ENCODE measurements around the gene TENM4.

The TENM4 gene

GRCh38 chr11:79369055-79369454 lies 71.8 kb downstream of the TENM4 start:
- H3K27ac ChIP-seq: no peak overlapping the region

GRCh38 chr11:79367844-79368243 lies 73.0 kb downstream of the TENM4 start:
- Histone ChIP-seq H3K9me3 (ENCODE audit: low read depth, low read length) (no peaks in the 10 kb centered on the region), H3K27ac (no peak overlapping the region), H3K4me3 (no peak overlapping the region), H3K36me3 (ENCODE audit: insufficient read depth, low read length) (no peaks in the 10 kb centered on the region), H3K9ac (ENCODE audit: insufficient read length) (no peak overlapping the region)
- TF ChIP-seq EZH2 (IDR thresholded peaks at IDR 0.05) (no peak), POLR2AphosphoS5 (IDR thresholded peaks at IDR 0.05; ENCODE audit: borderline replicate concordance, low read depth, low read length) (no peak), FOXP2 (optimal IDR thresholded peaks at IDR 0.05; ENCODE audit: control extremely low read depth, extremely low read length, insufficient read depth) (no peak)
- no peak for DNase-seq (ENCODE audit: low read depth, low spot score)

More at GRCh38 chr11:79369055-79369454, 71.8 kb downstream of the TENM4 start:
- no peak for TF ChIP-seq FOXP2 (optimal IDR thresholded peaks at IDR 0.05; ENCODE audit: control extremely low read depth, extremely low read length, insufficient read depth)
- TF ChIP-seq POLR2AphosphoS5 (IDR thresholded peaks at IDR 0.05; ENCODE audit: borderline replicate concordance, low read depth, low read length): no peak
- TF ChIP-seq EZH2 (IDR thresholded peaks at IDR 0.05): no peak
- no peaks in the 10 kb centered on the region for H3K9me3 ChIP-seq (ENCODE audit: low read depth, low read length)
- H3K4me3 ChIP-seq: no peak overlapping the region
- no peaks in the 10 kb centered on the region for H3K36me3 ChIP-seq (ENCODE audit: insufficient read depth, low read length)
- no peak for DNase-seq (ENCODE audit: low read depth, low spot score)
- no peak overlapping the region for H3K9ac ChIP-seq (ENCODE audit: insufficient read length)

- Histone ChIP-seq H3K9me3 (ENCODE audit: low read depth, low read length) (no peaks in the 10 kb centered on the region), H3K27ac (no peak overlapping the region)
- TF ChIP-seq POLR2AphosphoS5 (IDR thresholded peaks at IDR 0.05; ENCODE audit: borderline replicate concordance, low read depth, low read length) (no peak), FOXP2 (optimal IDR thresholded peaks at IDR 0.05; ENCODE audit: control extremely low read depth, extremely low read length, insufficient read depth) (no peak), EZH2 (IDR thresholded peaks at IDR 0.05) (no peak)
Measured at GRCh38 chr11:79366218-79366617, 74.6 kb downstream of the TENM4 start.

GRCh38 chr11:79363861-79364378 lies 76.9 kb downstream of the TENM4 start:
- no peak for DNase-seq (ENCODE audit: low read depth, low spot score)
- TF ChIP-seq EZH2 (IDR thresholded peaks at IDR 0.05): no peak
- no peak for TF ChIP-seq POLR2AphosphoS5 (IDR thresholded peaks at IDR 0.05; ENCODE audit: borderline replicate concordance, low read depth, low read length)
- TF ChIP-seq FOXP2 (optimal IDR thresholded peaks at IDR 0.05; ENCODE audit: control extremely low read depth, extremely low read length, insufficient read depth): no peak
- H3K4me3 ChIP-seq: no peak overlapping the region
- H3K27ac ChIP-seq: no peak overlapping the region
- H3K9ac ChIP-seq (ENCODE audit: insufficient read length): no peak overlapping the region
- H3K36me3 ChIP-seq (ENCODE audit: insufficient read depth, low read length): no peaks in the 10 kb centered on the region
- no peaks in the 10 kb centered on the region for H3K9me3 ChIP-seq (ENCODE audit: low read depth, low read length)

More at GRCh38 chr11:79366218-79366617, 74.6 kb downstream of the TENM4 start:
- no peak overlapping the region for H3K9ac ChIP-seq (ENCODE audit: insufficient read length)
- no peak overlapping the region for H3K4me3 ChIP-seq
- no peaks in the 10 kb centered on the region for H3K36me3 ChIP-seq (ENCODE audit: insufficient read depth, low read length)
- no peak for DNase-seq (ENCODE audit: low read depth, low spot score)

GRCh38 chr11:79363256-79363655 lies 77.6 kb downstream of the TENM4 start:
- no peak for TF ChIP-seq EZH2 (IDR thresholded peaks at IDR 0.05)
- H3K9me3 ChIP-seq (ENCODE audit: low read depth, low read length): no peaks in the 10 kb centered on the region

GRCh38 chr11:79362821-79363220 lies 78.0 kb downstream of the TENM4 start:
- Histone ChIP-seq H3K9ac (ENCODE audit: insufficient read length) (no peak overlapping the region), H3K9me3 (ENCODE audit: low read depth, low read length) (no peaks in the 10 kb centered on the region), H3K4me3 (no peak overlapping the region), H3K27ac (no peak overlapping the region), H3K36me3 (ENCODE audit: insufficient read depth, low read length) (no peaks in the 10 kb centered on the region)
- no peak for DNase-seq (ENCODE audit: low read depth, low spot score)
- TF ChIP-seq EZH2 (IDR thresholded peaks at IDR 0.05) (no peak), FOXP2 (optimal IDR thresholded peaks at IDR 0.05; ENCODE audit: control extremely low read depth, extremely low read length, insufficient read depth) (no peak), POLR2AphosphoS5 (IDR thresholded peaks at IDR 0.05; ENCODE audit: borderline replicate concordance, low read depth, low read length) (no peak)

More at GRCh38 chr11:79363256-79363655, 77.6 kb downstream of the TENM4 start:
- Histone ChIP-seq H3K36me3 (ENCODE audit: insufficient read depth, low read length) (no peaks in the 10 kb centered on the region), H3K4me3 (no peak overlapping the region), H3K27ac (no peak overlapping the region), H3K9ac (ENCODE audit: insufficient read length) (no peak overlapping the region)
- no peak for DNase-seq (ENCODE audit: low read depth, low spot score)

GRCh38 chr11:79362206-79362757 lies 78.5 kb downstream of the TENM4 start:
- Histone ChIP-seq H3K4me3 (no peak overlapping the region), H3K27ac (no peak overlapping the region), H3K36me3 (ENCODE audit: insufficient read depth, low read length) (no peaks in the 10 kb centered on the region), H3K9ac (ENCODE audit: insufficient read length) (no peak overlapping the region), H3K9me3 (ENCODE audit: low read depth, low read length) (no peaks in the 10 kb centered on the region)
- no peak for DNase-seq (ENCODE audit: low read depth, low spot score)
- TF ChIP-seq POLR2AphosphoS5 (IDR thresholded peaks at IDR 0.05; ENCODE audit: borderline replicate concordance, low read depth, low read length): no peak
- no peak for TF ChIP-seq FOXP2 (optimal IDR thresholded peaks at IDR 0.05; ENCODE audit: control extremely low read depth, extremely low read length, insufficient read depth)
- TF ChIP-seq EZH2 (IDR thresholded peaks at IDR 0.05): no peak

- DNase-seq (ENCODE audit: low read depth, low spot score): no peak
- H3K4me3 ChIP-seq: no peak overlapping the region
- H3K27ac ChIP-seq: no peak overlapping the region
- H3K36me3 ChIP-seq (ENCODE audit: insufficient read depth, low read length): no peaks in the 10 kb centered on the region
- TF ChIP-seq POLR2AphosphoS5 (IDR thresholded peaks at IDR 0.05; ENCODE audit: borderline replicate concordance, low read depth, low read length) (no peak), EZH2 (IDR thresholded peaks at IDR 0.05) (no peak), FOXP2 (optimal IDR thresholded peaks at IDR 0.05; ENCODE audit: control extremely low read depth, extremely low read length, insufficient read depth) (no peak)
- H3K9me3 ChIP-seq (ENCODE audit: low read depth, low read length): no peaks in the 10 kb centered on the region
- no peak overlapping the region for H3K9ac ChIP-seq (ENCODE audit: insufficient read length)
Measured at GRCh38 chr11:79358258-79358657, 82.6 kb downstream of the TENM4 start.

- Histone ChIP-seq H3K9ac (ENCODE audit: insufficient read length) (no peak overlapping the region), H3K4me3 (no peak overlapping the region)
- no peak for TF ChIP-seq POLR2AphosphoS5 (IDR thresholded peaks at IDR 0.05; ENCODE audit: borderline replicate concordance, low read depth, low read length)
- no peak for TF ChIP-seq EZH2 (IDR thresholded peaks at IDR 0.05)
Measured at GRCh38 chr11:79353706-79354105, 87.1 kb downstream of the TENM4 start.

More at GRCh38 chr11:79353706-79354105, 87.1 kb downstream of the TENM4 start:
- Histone ChIP-seq H3K27ac (no peak overlapping the region), H3K9me3 (ENCODE audit: low read depth, low read length) (no peaks in the 10 kb centered on the region), H3K36me3 (ENCODE audit: insufficient read depth, low read length) (no peaks in the 10 kb centered on the region)
- DNase-seq (ENCODE audit: low read depth, low spot score): no peak
